Measurements from ENCODE around the gene PP2D1. TPM values are rescaled to one million over a fixed set of nuclear protein-coding genes. Genes with fewer than 3 reads are reported as not detected.
"Not testable (repeated sequence)": the region's sequence is repeated elsewhere in the genome, so short reads cannot be mapped to it uniquely, and the experiment has no call there.

Gene PP2D1
- total RNA-seq, 1 experiment from 2014 or later = not detected

DNA sequence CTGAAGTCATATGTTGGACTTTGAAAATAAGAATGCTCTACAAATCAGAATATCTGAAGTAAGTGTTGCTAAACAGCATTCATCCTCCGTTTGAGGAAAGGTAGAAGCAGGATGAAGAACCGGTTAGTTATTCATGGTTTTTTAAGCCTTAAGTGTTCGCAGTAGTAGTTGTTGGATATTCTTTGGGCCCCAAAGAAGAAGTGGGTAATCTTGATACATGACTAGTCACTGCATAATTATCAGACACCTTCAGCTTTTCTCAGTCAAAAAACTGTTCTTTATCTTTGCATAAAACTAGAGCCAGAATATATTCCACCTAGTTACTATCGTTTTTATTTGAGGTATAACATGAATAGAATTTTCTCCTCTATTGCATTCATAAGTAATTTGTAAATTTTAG lies 51.4 kb downstream of the PP2D1 start:
- Histone ChIP-seq H3K4me1 (ENCODE audit: control insufficient read depth, insufficient read depth, low read length) (no peaks in the 10 kb centered on the region), H3K27ac (ENCODE audit: low read length) (no peak overlapping the region), H3K9me3 (ENCODE audit: control insufficient read depth, insufficient read depth, low read depth, low read length) (no peaks in the 10 kb centered on the region), H3K36me3 (ENCODE audit: control insufficient read depth, insufficient read depth, low read length) (no peaks in the 10 kb centered on the region; the same call in 1 of the 2 replicates), H3K4me3 (ENCODE audit: low read depth in 2 of 2, low read length in 2 of 2) (no peak overlapping the region), H3K27me3 (ENCODE audit: control insufficient read depth, insufficient read depth, low read length) (no peaks in the 10 kb centered on the region)
- ChIA-PET CTCF (no interaction called here), POLR2A (no interaction called here)
- TF ChIP-seq, protein P1, sequence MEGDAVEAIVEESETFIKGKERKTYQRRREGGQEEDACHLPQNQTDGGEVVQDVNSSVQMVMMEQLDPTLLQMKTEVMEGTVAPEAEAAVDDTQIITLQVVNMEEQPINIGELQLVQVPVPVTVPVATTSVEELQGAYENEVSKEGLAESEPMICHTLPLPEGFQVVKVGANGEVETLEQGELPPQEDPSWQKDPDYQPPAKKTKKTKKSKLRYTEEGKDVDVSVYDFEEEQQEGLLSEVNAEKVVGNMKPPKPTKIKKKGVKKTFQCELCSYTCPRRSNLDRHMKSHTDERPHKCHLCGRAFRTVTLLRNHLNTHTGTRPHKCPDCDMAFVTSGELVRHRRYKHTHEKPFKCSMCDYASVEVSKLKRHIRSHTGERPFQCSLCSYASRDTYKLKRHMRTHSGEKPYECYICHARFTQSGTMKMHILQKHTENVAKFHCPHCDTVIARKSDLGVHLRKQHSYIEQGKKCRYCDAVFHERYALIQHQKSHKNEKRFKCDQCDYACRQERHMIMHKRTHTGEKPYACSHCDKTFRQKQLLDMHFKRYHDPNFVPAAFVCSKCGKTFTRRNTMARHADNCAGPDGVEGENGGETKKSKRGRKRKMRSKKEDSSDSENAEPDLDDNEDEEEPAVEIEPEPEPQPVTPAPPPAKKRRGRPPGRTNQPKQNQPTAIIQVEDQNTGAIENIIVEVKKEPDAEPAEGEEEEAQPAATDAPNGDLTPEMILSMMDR (IDR thresholded peaks at IDR 0.05) = no peak
- TF ChIP-seq, protein P2, sequence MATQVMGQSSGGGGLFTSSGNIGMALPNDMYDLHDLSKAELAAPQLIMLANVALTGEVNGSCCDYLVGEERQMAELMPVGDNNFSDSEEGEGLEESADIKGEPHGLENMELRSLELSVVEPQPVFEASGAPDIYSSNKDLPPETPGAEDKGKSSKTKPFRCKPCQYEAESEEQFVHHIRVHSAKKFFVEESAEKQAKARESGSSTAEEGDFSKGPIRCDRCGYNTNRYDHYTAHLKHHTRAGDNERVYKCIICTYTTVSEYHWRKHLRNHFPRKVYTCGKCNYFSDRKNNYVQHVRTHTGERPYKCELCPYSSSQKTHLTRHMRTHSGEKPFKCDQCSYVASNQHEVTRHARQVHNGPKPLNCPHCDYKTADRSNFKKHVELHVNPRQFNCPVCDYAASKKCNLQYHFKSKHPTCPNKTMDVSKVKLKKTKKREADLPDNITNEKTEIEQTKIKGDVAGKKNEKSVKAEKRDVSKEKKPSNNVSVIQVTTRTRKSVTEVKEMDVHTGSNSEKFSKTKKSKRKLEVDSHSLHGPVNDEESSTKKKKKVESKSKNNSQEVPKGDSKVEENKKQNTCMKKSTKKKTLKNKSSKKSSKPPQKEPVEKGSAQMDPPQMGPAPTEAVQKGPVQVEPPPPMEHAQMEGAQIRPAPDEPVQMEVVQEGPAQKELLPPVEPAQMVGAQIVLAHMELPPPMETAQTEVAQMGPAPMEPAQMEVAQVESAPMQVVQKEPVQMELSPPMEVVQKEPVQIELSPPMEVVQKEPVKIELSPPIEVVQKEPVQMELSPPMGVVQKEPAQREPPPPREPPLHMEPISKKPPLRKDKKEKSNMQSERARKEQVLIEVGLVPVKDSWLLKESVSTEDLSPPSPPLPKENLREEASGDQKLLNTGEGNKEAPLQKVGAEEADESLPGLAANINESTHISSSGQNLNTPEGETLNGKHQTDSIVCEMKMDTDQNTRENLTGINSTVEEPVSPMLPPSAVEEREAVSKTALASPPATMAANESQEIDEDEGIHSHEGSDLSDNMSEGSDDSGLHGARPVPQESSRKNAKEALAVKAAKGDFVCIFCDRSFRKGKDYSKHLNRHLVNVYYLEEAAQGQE (IDR thresholded peaks at IDR 0.05; ENCODE audit: insufficient read depth in 1 of 2, low read depth in 2 of 2, low read length in 1 of 2) = no peak
- TF ChIP-seq TCF7L2 (IDR thresholded peaks at IDR 0.05; ENCODE audit: low read depth, low read length) (no peak), POLR2AphosphoS5 (IDR thresholded peaks at IDR 0.05; ENCODE audit: low read depth, low read length) (no peak), SIN3A (IDR thresholded peaks at IDR 0.05; ENCODE audit: borderline replicate concordance, insufficient read depth, low read depth, low read length) (no peak)
- intact Hi-C loops (cut with micrococcal nuclease; ENCODE audit: unreplicated experiment) (no loop called here), in situ Hi-C loops (cut with HindIII; ENCODE audit: low pct_unique_long_range_greater_than_20kb, low sequenced_read_pairs) (no loop called here)
- DNase-seq (ENCODE audit: low read depth, low spot score) = no peak
- no peak for ATAC-seq
- BruUV-seq (replicated peaks) = no TSS peak

DNA sequence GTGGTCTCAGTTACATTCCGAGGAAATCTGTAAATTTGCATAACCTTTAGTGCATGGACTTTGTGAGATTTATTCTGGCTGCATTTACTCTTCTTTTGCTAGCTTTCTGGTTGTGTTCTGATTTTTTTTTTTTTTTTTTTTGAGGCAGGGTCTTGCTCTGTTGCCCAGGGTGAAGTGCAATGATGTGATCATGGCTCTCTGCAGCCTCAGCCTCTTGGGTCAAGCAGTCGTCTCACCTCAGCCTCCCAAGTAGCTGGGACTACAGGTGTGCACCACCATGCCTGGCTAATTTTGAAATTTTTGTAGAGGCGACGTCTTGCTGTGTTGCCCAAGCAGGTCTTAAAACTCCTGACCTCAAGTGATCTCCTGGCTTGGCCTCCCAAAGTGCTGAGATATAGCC lies 52.6 kb downstream of the PP2D1 start:
- no peaks in the 10 kb centered on the region for H3K27me3 ChIP-seq (ENCODE audit: control insufficient read depth, insufficient read depth, low read length)

GRCh38 chr3:19957354-19957753 lies 54.7 kb downstream of the PP2D1 start:
- ATAC-seq; in situ Hi-C loops (cut with HindIII; ENCODE audit: low pct_unique_long_range_greater_than_20kb, low sequenced_read_pairs); H3K27ac ChIP-seq (ENCODE audit: low read length); H3K9me3 ChIP-seq (ENCODE audit: control insufficient read depth, insufficient read depth, low read depth, low read length); H3K27me3 ChIP-seq (ENCODE audit: control insufficient read depth, insufficient read depth, low read length); CTCF ChIA-PET; intact Hi-C loops (cut with micrococcal nuclease; ENCODE audit: unreplicated experiment); POLR2A ChIA-PET; H3K36me3 ChIP-seq (ENCODE audit: control insufficient read depth, insufficient read depth, low read length); H3K4me1 ChIP-seq (ENCODE audit: control insufficient read depth, insufficient read depth, low read length); BruUV-seq (replicated peaks); DNase-seq (ENCODE audit: low read depth, low spot score); H3K4me3 ChIP-seq (ENCODE audit: low read depth in 2 of 2, low read length in 2 of 2): not testable (repeated sequence)

More for the DNA sequence above, 52.6 kb downstream of the PP2D1 start:
- H3K4me1 ChIP-seq (ENCODE audit: control insufficient read depth, insufficient read depth, low read length) = no peaks in the 10 kb centered on the region
- intact Hi-C loops (cut with micrococcal nuclease; ENCODE audit: unreplicated experiment) = no loop called here
- TF ChIP-seq, protein P2 (IDR thresholded peaks at IDR 0.05; ENCODE audit: insufficient read depth in 1 of 2, low read depth in 2 of 2, low read length in 1 of 2) = no peak
- TF ChIP-seq, protein P1 (IDR thresholded peaks at IDR 0.05) = no peak
- TF ChIP-seq POLR2AphosphoS5 (IDR thresholded peaks at IDR 0.05; ENCODE audit: low read depth, low read length) = no peak
- TF ChIP-seq TCF7L2 (IDR thresholded peaks at IDR 0.05; ENCODE audit: low read depth, low read length) = no peak
- TF ChIP-seq SIN3A (IDR thresholded peaks at IDR 0.05; ENCODE audit: borderline replicate concordance, insufficient read depth, low read depth, low read length) = no peak
- H3K36me3 ChIP-seq (ENCODE audit: control insufficient read depth, insufficient read depth, low read length) = no peaks in the 10 kb centered on the region; the same call in 1 of the 2 replicates
- no peak for DNase-seq (ENCODE audit: low read depth, low spot score)
- H3K9me3 ChIP-seq (ENCODE audit: control insufficient read depth, insufficient read depth, low read depth, low read length) = no peaks in the 10 kb centered on the region
- in situ Hi-C loops (cut with HindIII; ENCODE audit: low pct_unique_long_range_greater_than_20kb, low sequenced_read_pairs) = no loop called here
- no TSS peak for BruUV-seq (replicated peaks)
- CTCF ChIA-PET = no interaction called here
- POLR2A ChIA-PET = no interaction called here
- H3K4me3 ChIP-seq (ENCODE audit: low read depth in 2 of 2, low read length in 2 of 2) = no peak overlapping the region
- no peak for ATAC-seq
- H3K27ac ChIP-seq (ENCODE audit: low read length) = no peak overlapping the region
